ENCODE measurements around the gene TCF21. TPM values are rescaled to one million over a fixed set of nuclear protein-coding genes. Genes with fewer than 3 reads are reported as not detected.

The TCF21 gene
- total RNA-seq, 1 donor from 2014 or later = not detected

- DNase-seq = no peak
Observed at GRCh38 chr6:133889557-133890403, 867 bp downstream of the TCF21 start.

GRCh38 chr6:133890711-133891148 is 1.8 kb downstream of the TCF21 start:
- DNase-seq = no peak

GRCh38 chr6:133891149-133891926 is 2.4 kb downstream of the TCF21 start:
- no peak for DNase-seq

GRCh38 chr6:133891927-133892812 is 3.3 kb downstream of the TCF21 start:
- DNase-seq = no peak

GRCh38 chr6:133892813-133893691 is 4.1 kb downstream of the TCF21 start:
- DNase-seq = no peak

GRCh38 chr6:133893946-133894345 is 5.0 kb downstream of the TCF21 start:
- no peak for DNase-seq

GRCh38 chr6:133894369-133894768 is 5.5 kb downstream of the TCF21 start:
- no peak for DNase-seq

- DNase-seq = no peak
Observed at GRCh38 chr6:133894795-133895358, 6.0 kb downstream of the TCF21 start.

GRCh38 chr6:133895573-133896343 is 6.8 kb downstream of the TCF21 start:
- DNase-seq = no peak

GRCh38 chr6:133896344-133896721 is 7.4 kb downstream of the TCF21 start:
- no peak for DNase-seq

- no peak for DNase-seq
Observed at GRCh38 chr6:133898263-133898662, 9.3 kb downstream of the TCF21 start.

- no peak for DNase-seq
Observed at GRCh38 chr6:133899556-133899955, 10.6 kb downstream of the TCF21 start.

- DNase-seq = no peak
Observed at GRCh38 chr6:133903855-133904254, 14.9 kb downstream of the TCF21 start.

- no peak for DNase-seq
Observed at GRCh38 chr6:133906050-133906449, 17.1 kb downstream of the TCF21 start.

- peak; percentile 77 for DNase-seq
Observed at GRCh38 chr6:133916650-133917151, 27.8 kb downstream of the TCF21 start.

- DNase-seq = no peak
Observed at GRCh38 chr6:133917781-133918180, 28.9 kb downstream of the TCF21 start.

- no peak for DNase-seq
Observed at GRCh38 chr6:133918208-133918930, 29.5 kb downstream of the TCF21 start.

- DNase-seq = no peak
Observed at GRCh38 chr6:133919362-133919761, 30.4 kb downstream of the TCF21 start.

GRCh38 chr6:133921249-133921859 is 32.4 kb downstream of the TCF21 start:
- DNase-seq = peak; percentile 12

All from occipital lobe (tissue), 2 donors.